Measurements from ENCODE around the gene CXXC5. TPM values are rescaled to one million over a fixed set of nuclear protein-coding genes. Genes with fewer than 3 reads are reported as not detected.

The CXXC5 gene
- total RNA-seq, 2 donors from 2014 or later: 57.9 to 59.5 TPM

DNA sequence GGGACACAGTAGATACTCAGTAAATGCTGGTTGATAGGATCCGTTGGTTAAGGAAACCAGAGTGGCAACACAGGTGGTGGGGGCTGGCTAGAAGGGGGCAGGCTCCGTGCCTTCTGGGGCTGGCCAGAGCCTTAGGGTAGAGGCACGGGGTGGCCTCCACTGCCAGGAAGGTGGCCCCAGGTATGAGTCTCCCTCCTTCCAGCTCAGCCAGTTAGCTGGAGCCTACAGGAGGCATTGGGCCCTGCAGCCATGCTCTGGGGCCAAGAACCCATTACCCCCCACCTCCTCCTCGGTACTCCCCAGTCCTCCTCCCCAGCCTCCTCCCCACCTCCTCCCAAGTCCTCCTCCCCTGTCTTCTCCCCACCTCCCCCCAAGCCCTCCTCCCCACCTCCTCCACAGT, 27.7 kb downstream of the CXXC5 start:
- no peak overlapping the region for H3K4me3 ChIP-seq
- H3K36me3 ChIP-seq: peaks cover 11% of the 10 kb centered on the region
- H3K4me1 ChIP-seq: peaks cover 0 to 84% of the 10 kb centered on the region in 2 donors
- no peaks in the 10 kb centered on the region for H3K27me3 ChIP-seq
- H3K9me3 ChIP-seq: no peaks in the 10 kb centered on the region
- peak overlapping the region; percentile 40 to 42 for H3K27ac ChIP-seq
- no peak for DNase-seq (ENCODE audit: low spot score)
- TF ChIP-seq, protein P1, sequence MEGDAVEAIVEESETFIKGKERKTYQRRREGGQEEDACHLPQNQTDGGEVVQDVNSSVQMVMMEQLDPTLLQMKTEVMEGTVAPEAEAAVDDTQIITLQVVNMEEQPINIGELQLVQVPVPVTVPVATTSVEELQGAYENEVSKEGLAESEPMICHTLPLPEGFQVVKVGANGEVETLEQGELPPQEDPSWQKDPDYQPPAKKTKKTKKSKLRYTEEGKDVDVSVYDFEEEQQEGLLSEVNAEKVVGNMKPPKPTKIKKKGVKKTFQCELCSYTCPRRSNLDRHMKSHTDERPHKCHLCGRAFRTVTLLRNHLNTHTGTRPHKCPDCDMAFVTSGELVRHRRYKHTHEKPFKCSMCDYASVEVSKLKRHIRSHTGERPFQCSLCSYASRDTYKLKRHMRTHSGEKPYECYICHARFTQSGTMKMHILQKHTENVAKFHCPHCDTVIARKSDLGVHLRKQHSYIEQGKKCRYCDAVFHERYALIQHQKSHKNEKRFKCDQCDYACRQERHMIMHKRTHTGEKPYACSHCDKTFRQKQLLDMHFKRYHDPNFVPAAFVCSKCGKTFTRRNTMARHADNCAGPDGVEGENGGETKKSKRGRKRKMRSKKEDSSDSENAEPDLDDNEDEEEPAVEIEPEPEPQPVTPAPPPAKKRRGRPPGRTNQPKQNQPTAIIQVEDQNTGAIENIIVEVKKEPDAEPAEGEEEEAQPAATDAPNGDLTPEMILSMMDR (IDR thresholded peaks at IDR 0.05): no peak

DNA sequence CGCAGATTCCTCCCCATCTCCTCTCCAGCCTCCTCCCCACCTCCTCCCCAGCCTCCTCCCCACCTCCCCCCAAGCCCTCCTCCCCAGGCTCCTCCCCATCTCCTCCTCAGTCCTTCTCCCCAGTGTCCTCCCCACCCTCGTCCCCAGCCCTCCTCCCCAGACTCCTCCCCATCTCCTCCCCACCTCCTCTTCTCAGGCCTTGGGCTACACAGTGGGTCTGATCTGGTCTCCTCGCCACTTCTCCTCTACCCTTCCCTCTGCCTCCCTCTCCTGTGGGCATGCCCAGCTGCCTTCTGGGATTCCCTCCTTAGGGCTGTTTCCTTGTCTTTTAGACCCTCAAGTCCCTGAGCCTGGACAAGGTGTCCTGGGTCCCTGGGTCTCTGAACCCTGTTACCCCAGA, 28.3 kb downstream of the CXXC5 start:
- no peak overlapping the region for H3K4me3 ChIP-seq
- no peaks in the 10 kb centered on the region for H3K27me3 ChIP-seq
- no peaks in the 10 kb centered on the region for H3K9me3 ChIP-seq
- TF ChIP-seq, protein P1 (IDR thresholded peaks at IDR 0.05): no peak
- H3K27ac ChIP-seq: peak overlapping the region; percentile 70 to 75
- peaks cover 0 to 78% of the 10 kb centered on the region in 2 donors for H3K4me1 ChIP-seq
- DNase-seq (ENCODE audit: low spot score): no peak
- peaks cover 17% of the 10 kb centered on the region for H3K36me3 ChIP-seq

DNA sequence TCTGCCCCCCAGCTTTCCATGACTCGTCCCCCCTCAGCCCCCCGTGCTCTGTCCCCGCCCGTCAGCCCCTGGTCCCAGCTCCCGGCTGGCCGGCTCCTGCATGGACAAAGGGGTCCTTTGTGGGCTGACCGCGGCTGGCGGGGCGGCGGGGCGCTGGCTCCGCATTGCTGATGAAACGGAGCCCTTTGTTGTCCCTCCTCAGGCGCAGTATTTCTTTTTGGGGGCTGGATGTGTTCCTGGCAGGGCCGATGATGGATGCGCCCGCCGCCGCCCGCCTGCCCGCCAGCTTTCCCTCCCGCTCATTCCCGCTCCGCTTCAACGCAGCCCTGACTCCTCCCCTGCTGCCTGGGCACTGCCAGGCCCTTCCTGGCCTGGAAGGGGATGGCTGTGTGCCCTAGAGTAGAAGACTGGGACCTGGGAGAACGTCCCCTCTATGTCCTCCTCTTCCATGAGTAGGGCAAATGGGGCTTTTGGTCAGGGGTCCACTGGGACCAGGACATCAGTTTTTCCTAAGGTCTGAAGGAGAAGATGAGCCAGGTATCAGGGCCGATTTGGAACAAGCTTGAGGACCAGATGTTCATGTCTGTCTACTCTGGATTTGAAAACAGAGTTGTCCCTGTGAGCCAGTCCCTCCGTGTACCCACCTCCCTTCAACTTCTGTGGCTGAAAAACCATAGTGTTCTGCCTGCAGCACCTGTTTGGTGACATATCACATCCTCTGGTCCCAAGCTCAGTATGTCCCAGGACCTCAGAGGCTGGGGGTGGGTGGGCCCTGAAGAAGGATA, 29.0 kb downstream of the CXXC5 start:
- Histone ChIP-seq H3K9me3 (no peaks in the 10 kb centered on the region), H3K36me3 (peaks cover 22% of the 10 kb centered on the region), H3K4me3 (no peak overlapping the region), H3K27ac (peak overlapping the region; percentile 70 to 75), H3K27me3 (no peaks in the 10 kb centered on the region), H3K4me1 (peaks cover 0 to 71% of the 10 kb centered on the region in 2 donors)
- DNase-seq (ENCODE audit: low spot score): no peak
- TF ChIP-seq, protein P1 (IDR thresholded peaks at IDR 0.05): no peak

DNA sequence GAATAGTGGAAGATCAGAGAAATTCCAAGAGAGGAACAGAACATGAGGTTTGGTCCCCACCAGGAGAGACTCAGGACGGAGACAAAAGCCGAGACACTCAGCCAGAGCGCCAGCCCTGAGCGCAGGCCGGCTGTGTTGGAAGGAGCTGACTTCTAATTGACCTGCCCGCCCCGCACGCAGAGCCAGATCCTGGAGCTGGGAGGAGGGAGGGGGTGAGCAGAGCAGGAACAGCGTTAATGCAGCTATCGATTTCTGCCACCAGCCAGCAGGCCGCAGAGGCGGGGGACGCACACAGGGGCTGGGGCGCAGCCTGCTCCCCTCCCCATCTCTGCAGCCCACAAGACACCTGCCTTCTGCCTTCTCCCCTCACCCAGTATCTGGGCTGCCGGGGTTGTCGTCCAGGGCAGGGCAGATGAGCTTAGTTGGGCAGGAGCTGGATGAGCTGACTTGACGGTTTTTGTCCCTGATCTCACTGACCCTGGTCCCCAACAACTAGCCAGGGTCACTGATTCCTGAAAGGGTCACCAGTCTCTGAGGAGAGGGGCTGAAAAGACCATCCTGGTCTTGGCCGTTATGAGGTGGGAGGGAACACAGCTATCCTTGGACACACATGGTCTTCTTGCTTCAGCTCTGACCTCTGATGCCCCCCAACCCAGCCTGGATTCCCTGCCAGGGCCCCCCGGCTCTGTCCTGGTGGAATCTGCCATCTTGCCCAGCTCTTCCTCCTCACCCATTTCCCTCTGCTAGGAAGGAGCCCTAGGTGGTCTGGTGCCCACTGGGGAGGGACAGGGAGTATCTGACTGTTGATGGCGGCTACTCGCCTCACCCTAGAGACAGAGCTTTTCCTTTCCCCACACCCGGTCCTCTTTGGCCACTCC, 29.8 kb downstream of the CXXC5 start:
- DNase-seq (ENCODE audit: low spot score): no peak
- Histone ChIP-seq H3K36me3 (peaks cover 29% of the 10 kb centered on the region), H3K27me3 (no peaks in the 10 kb centered on the region), H3K9me3 (no peaks in the 10 kb centered on the region), H3K27ac (peak overlapping the region; percentile 70 to 75), H3K4me1 (peaks cover 0 to 62% of the 10 kb centered on the region in 2 donors), H3K4me3 (no peak overlapping the region)
- TF ChIP-seq, protein P1 (IDR thresholded peaks at IDR 0.05): no peak

DNA sequence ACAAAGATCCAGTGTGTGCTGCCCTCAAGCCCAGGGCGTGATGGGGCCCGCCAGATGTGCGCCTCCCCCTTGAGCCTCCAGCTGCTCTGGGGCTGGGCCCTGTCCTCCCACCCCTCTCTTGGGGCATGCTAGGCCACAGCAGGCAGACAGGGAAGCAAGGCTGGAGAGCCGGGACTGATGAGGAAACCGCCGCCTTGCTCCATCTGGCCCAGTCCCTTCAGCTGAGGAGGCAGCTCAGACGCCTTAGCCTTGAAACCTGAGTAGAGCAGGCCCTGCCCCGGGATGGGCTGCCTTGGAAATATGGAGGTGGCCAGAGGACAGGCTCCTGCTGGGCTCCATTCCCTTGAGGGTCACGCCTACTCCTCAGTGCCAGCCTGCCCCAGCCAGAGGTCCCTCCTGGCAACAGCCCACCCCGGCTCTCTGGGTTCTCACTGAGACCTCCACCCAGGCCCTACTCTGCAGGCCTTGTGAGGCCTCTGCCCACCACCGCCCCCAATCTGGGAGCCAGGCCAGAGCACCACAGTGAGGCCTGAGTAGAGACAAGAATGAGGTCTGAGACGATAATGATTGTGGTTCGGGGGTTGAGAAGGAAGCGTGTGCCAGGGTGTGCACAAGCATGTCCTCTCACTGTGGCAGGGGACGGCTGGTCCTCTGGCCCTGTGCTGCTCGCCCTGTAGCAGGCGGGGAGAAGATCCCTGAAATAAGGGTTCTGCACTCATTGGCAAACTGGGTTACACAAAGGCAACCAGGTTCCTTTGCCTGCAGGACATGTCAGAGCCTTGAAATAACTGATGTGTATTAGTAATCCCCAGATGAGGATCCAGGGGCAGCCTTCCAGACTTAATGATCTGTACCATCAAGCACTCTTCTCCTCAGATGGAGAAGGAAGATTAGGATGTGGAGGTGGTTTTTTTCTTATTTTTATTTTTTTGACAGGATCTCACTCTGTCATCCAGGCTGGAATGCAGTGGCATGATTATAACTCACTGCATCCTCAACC, 30.9 kb downstream of the CXXC5 start:
- TF ChIP-seq, protein P1 (IDR thresholded peaks at IDR 0.05): no peak
- Histone ChIP-seq H3K4me3 (no peak overlapping the region), H3K27ac (peak overlapping the region; percentile 70 to 75), H3K27me3 (no peaks in the 10 kb centered on the region), H3K4me1 (peaks cover 0 to 52% of the 10 kb centered on the region in 2 donors), H3K36me3 (peaks cover 40% of the 10 kb centered on the region), H3K9me3 (no peaks in the 10 kb centered on the region)
- no peak for DNase-seq (ENCODE audit: low spot score)

Data from right atrium auricular region (tissue), 2 donors.